H1 (cell line): ENCODE data around the gene SMAGP. TPM values are rescaled to one million over a fixed set of nuclear protein-coding genes. Genes with fewer than 3 reads are reported as not detected.

ENCODE experiments used
- CTBP2 ChIP-seq: IDR thresholded peaks from 2 replicates; pipeline ENCODE4 v1.7.0; 2011; ENCODE audit warnings: borderline replicate concordance, mild to moderate bottlenecking, moderate library complexity, mixed read lengths, low read length; ENCODE audit not compliant: insufficient read depth, insufficient read length
- EGR1 ChIP-seq: IDR thresholded peaks from 2 replicates; pipeline ENCODE4 v1.6.1; 2011; ENCODE audit warnings: low read depth, low read length, borderline replicate concordance
- GABPA ChIP-seq: IDR thresholded peaks from 2 replicates; pipeline ENCODE4 v1.6.1; 2011; ENCODE audit warnings: mild to moderate bottlenecking, low read length, moderate library complexity, borderline replicate concordance; ENCODE audit not compliant: insufficient read depth
- RAD21 ChIP-seq, 2 experiments: IDR thresholded peaks in 1 of 2; conservative IDR thresholded peaks in 1 of 2; 2 replicates each; pipeline ENCODE4 v1.6.1; 2011; ENCODE audit warnings: low read depth in 2 of 2, low read length in 2 of 2, improper control_type of control experiment in 1 of 2, inconsistent platforms in 1 of 2, mild to moderate bottlenecking in 1 of 2, moderate library complexity in 1 of 2
- RFX5 ChIP-seq: IDR thresholded peaks from 2 replicates; pipeline ENCODE4 v1.6.1; 2011; ENCODE audit warnings: low read depth, low read length, improper control_type of control experiment, borderline replicate concordance
- TAF7 ChIP-seq: optimal IDR thresholded peaks from 2 replicates; pipeline ENCODE3; 2011; ENCODE audit warnings: low read depth, mild to moderate bottlenecking, inconsistent platforms, low read length, moderate library complexity, borderline replicate concordance
- YY1 ChIP-seq: IDR thresholded peaks from 2 replicates; pipeline ENCODE4 v1.6.1; 2011; ENCODE audit warnings: low read depth, mild to moderate bottlenecking, low read length
- polyA plus RNA-seq, 7 experiments: library from polyadenylated mRNA; depleted of rRNA in 3 of 7; stranded (reverse) in 5 of 7; unstranded in 2 of 7; fragments of >200 nt in 5 of 7; fragments of 200-250 nt in 2 of 7; gene quantifications; 1 replicate in 5 of 7; 2 replicates in 1 of 7; 4 replicates in 1 of 7; pipeline versions ENCODE4 v1.2.1 to v1.2.3, GENCODE V29; 2011 to 2013; ENCODE audit warnings: missing spikeins in 2 of 7, mixed read lengths in 2 of 7
- total RNA-seq: library from RNA; stranded (reverse); fragmentation: NEBNext Ultra II Directional; extraction: Animal tissue kit (Norgen Biotek cat#: 25700); gene quantifications from 2 replicates; pipeline ENCODE4 v1.2.1, GENCODE V29; 2021
- TF ChIP-seq, protein P1 (sequence below): fragments of 300-600 bp; sonication (generic); IDR thresholded peaks from 2 replicates; pipeline ENCODE4 v1.7.1; 2012; ENCODE audit warnings: low read length, moderate library complexity, mild to moderate bottlenecking, inconsistent platforms; ENCODE audit not compliant: insufficient replicate concordance

SMAGP gene
- total and polyA plus RNA-seq, 2 of the 8 experiments (the other 6 are each of a cell fraction or from before 2014, with no cell fraction given) = 9.4 to 12.7 TPM

DNA sequence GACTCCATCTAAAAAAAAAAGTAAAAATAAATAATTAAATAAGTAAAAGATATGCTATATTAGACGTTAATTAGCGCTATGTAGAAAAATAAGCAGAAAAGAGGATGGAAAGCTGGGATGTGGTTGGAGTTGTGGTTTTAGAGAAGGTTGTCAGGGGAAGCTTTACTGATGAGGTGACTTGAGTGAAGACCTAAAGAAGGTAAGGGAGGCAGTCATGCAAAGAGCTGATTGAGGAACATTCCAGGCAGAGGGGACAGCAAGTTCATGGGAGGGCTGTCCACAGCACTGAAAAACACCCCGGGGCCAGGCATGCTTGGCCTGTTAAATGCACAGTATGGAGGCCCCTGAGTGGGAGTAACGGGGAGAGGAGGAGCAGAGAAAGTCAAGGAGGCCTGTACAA, 15.7 kb downstream of the SMAGP start (continued):
- TF ChIP-seq, protein P1, sequence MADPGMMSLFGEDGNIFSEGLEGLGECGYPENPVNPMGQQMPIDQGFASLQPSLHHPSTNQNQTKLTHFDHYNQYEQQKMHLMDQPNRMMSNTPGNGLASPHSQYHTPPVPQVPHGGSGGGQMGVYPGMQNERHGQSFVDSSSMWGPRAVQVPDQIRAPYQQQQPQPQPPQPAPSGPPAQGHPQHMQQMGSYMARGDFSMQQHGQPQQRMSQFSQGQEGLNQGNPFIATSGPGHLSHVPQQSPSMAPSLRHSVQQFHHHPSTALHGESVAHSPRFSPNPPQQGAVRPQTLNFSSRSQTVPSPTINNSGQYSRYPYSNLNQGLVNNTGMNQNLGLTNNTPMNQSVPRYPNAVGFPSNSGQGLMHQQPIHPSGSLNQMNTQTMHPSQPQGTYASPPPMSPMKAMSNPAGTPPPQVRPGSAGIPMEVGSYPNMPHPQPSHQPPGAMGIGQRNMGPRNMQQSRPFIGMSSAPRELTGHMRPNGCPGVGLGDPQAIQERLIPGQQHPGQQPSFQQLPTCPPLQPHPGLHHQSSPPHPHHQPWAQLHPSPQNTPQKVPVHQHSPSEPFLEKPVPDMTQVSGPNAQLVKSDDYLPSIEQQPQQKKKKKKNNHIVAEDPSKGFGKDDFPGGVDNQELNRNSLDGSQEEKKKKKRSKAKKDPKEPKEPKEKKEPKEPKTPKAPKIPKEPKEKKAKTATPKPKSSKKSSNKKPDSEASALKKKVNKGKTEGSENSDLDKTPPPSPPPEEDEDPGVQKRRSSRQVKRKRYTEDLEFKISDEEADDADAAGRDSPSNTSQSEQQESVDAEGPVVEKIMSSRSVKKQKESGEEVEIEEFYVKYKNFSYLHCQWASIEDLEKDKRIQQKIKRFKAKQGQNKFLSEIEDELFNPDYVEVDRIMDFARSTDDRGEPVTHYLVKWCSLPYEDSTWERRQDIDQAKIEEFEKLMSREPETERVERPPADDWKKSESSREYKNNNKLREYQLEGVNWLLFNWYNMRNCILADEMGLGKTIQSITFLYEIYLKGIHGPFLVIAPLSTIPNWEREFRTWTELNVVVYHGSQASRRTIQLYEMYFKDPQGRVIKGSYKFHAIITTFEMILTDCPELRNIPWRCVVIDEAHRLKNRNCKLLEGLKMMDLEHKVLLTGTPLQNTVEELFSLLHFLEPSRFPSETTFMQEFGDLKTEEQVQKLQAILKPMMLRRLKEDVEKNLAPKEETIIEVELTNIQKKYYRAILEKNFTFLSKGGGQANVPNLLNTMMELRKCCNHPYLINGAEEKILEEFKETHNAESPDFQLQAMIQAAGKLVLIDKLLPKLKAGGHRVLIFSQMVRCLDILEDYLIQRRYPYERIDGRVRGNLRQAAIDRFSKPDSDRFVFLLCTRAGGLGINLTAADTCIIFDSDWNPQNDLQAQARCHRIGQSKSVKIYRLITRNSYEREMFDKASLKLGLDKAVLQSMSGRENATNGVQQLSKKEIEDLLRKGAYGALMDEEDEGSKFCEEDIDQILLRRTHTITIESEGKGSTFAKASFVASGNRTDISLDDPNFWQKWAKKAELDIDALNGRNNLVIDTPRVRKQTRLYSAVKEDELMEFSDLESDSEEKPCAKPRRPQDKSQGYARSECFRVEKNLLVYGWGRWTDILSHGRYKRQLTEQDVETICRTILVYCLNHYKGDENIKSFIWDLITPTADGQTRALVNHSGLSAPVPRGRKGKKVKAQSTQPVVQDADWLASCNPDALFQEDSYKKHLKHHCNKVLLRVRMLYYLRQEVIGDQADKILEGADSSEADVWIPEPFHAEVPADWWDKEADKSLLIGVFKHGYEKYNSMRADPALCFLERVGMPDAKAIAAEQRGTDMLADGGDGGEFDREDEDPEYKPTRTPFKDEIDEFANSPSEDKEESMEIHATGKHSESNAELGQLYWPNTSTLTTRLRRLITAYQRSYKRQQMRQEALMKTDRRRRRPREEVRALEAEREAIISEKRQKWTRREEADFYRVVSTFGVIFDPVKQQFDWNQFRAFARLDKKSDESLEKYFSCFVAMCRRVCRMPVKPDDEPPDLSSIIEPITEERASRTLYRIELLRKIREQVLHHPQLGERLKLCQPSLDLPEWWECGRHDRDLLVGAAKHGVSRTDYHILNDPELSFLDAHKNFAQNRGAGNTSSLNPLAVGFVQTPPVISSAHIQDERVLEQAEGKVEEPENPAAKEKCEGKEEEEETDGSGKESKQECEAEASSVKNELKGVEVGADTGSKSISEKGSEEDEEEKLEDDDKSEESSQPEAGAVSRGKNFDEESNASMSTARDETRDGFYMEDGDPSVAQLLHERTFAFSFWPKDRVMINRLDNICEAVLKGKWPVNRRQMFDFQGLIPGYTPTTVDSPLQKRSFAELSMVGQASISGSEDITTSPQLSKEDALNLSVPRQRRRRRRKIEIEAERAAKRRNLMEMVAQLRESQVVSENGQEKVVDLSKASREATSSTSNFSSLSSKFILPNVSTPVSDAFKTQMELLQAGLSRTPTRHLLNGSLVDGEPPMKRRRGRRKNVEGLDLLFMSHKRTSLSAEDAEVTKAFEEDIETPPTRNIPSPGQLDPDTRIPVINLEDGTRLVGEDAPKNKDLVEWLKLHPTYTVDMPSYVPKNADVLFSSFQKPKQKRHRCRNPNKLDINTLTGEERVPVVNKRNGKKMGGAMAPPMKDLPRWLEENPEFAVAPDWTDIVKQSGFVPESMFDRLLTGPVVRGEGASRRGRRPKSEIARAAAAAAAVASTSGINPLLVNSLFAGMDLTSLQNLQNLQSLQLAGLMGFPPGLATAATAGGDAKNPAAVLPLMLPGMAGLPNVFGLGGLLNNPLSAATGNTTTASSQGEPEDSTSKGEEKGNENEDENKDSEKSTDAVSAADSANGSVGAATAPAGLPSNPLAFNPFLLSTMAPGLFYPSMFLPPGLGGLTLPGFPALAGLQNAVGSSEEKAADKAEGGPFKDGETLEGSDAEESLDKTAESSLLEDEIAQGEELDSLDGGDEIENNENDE = no peak
- TF ChIP-seq RAD21 (IDR thresholded peaks at IDR 0.05 in 1 of 2, conservative IDR thresholded peaks at IDR 0.05 in 1 of 2; ENCODE audit: low read depth in 2 of 2, low read length in 2 of 2) (no peak), YY1 (no peak), RFX5 (no peak), EGR1 (no peak), TAF7 (no peak), GABPA (no peak), CTBP2 (no peak)
